Naive B cell (primary cell): ENCODE measurements around the gene TRIM68. TPM values are rescaled to one million over a fixed set of nuclear protein-coding genes. Genes with fewer than 3 reads are reported as not detected.

Experiments
- ATAC-seq, 2 donors: fragments of 150-1000 bp; cut with Tn5 transposase; 2 replicates each; pipeline ENCODE4 v1.10.0; 2021; ENCODE audit warnings: low read depth in 2 of 2, mild to moderate bottlenecking in 2 of 2, moderate library complexity in 2 of 2
- DNase-seq: peaks from one replicate; pipeline ENCODE4 v3.0.0; 2022
- H3K27ac Mint-ChIP-seq, 6 donors: one replicate each; pipeline ENCODE4 v1.8.0; 2020 to 2022; ENCODE audit warnings: mild to moderate bottlenecking in 6 of 6, mixed read lengths in 6 of 6, moderate library complexity in 5 of 6, inconsistent platforms in 2 of 6
- H3K27me3 Mint-ChIP-seq, 3 donors: one replicate each; pipeline ENCODE4 v1.8.0; 2021 to 2022; ENCODE audit warnings: mixed read lengths in 3 of 3, mild to moderate bottlenecking in 1 of 3
- H3K36me3 Mint-ChIP-seq, 2 donors: one replicate each; pipeline ENCODE4 v1.8.0; 2020 to 2022; ENCODE audit warnings: mixed read lengths in 2 of 2, inconsistent platforms in 1 of 2, mild to moderate bottlenecking in 1 of 2
- H3K4me1 Mint-ChIP-seq, 3 donors: one replicate each; pipeline ENCODE4 v1.8.0; 2020 to 2022; ENCODE audit warnings: mixed read lengths in 3 of 3, inconsistent platforms in 1 of 3, mild to moderate bottlenecking in 1 of 3, moderate library complexity in 1 of 3
- H3K4me3 Mint-ChIP-seq, 8 donors: one replicate each; pipeline ENCODE4 v1.8.0; 2020 to 2022; ENCODE audit warnings: mild to moderate bottlenecking in 8 of 8, mixed read lengths in 8 of 8, moderate library complexity in 8 of 8, inconsistent platforms in 2 of 8
- H3K9me3 Mint-ChIP-seq, 7 donors: one replicate each; pipeline ENCODE4 v1.8.0; 2020 to 2022; ENCODE audit warnings: mixed read lengths in 7 of 7, mild to moderate bottlenecking in 5 of 7, inconsistent platforms in 2 of 7, moderate library complexity in 1 of 7
- polyA plus RNA-seq, 6 donors: library from polyadenylated mRNA; unstranded; fragments of 300-500 nt; fragmentation: Illumina TruSeq; gene quantifications; one replicate each; pipeline ENCODE4 v1.2.3, GENCODE V29; 2021; ENCODE audit warnings: low read depth in 6 of 6

TRIM68 gene
- polyA plus RNA-seq: 10 to 100 TPM in 5 of 6 donors, 1 to 10 TPM in 1; 4.8 to 20.4 (median 11.4) TPM

- no peaks in the 10 kb centered on the region for H3K36me3 Mint-ChIP-seq
- ATAC-seq: peak; percentile 99 to 100
- peak within 1 kb of the TSS; percentile 90 to 99 (median 96) for H3K4me3 Mint-ChIP-seq
- H3K9me3 Mint-ChIP-seq: peaks cover 0 to 2% (median 0%) of the 10 kb centered on the region in 7 donors
- DNase-seq: peak; percentile 95
- peaks cover 28 to 43% (median 39%) of the 10 kb centered on the region in 3 donors for H3K4me1 Mint-ChIP-seq
- peak within 1 kb of the TSS; percentile 93 to 98 (median 96) for H3K27ac Mint-ChIP-seq
- no peaks in the 10 kb centered on the region for H3K27me3 Mint-ChIP-seq
These were observed at the start of gene TRIM68 for GRCh38 chr11:4607781-4608666. Gene TRIM68 (minus strand): TSS chr11:4608231. CDS start chr11:4605504, 2,727 bp downstream.

DNA sequence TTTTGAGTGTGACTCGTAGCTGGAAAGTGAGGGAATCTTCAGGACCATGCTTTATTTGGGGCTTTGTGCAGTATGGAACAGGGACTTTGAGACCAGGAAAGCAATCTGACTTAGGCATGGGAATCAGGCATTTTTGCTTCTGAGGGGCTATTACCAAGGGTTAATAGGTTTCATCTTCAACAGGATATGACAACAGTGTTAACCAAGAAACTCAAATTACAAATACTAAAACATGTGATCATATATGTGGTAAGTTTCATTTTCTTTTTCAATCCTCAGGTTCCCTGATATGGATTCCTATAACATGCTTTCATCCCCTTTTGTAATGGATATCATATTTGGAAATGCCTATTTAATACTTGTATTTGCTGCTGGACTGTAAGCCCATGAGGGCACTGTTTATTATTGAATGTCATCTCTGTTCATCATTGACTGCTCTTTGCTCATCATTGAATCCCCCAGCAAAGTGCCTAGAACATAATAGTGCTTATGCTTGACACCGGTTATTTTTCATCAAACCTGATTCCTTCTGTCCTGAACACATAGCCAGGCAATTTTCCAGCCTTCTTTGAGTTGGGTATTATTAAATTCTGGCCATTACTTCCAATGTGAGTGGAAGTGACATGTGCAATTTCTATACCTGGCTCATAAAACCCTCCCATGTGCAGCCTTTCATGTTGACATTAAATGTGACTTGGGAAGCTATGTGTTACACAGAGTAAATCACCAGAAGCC lies 46.8 kb upstream of the TRIM68 start:
- no peaks in the 10 kb centered on the region for H3K4me1 Mint-ChIP-seq
- peaks cover 0 to 7% (median 0%) of the 10 kb centered on the region in 7 donors for H3K9me3 Mint-ChIP-seq
- ATAC-seq (no peak), DNase-seq (no peak)
- H3K36me3 Mint-ChIP-seq: no peaks in the 10 kb centered on the region
- H3K4me3 Mint-ChIP-seq: no peak overlapping the region
- peaks cover 7 to 17% (median 12%) of the 10 kb centered on the region in 3 donors for H3K27me3 Mint-ChIP-seq
- no peak overlapping the region for H3K27ac Mint-ChIP-seq

- Mint-ChIP-seq H3K27me3 (peaks cover 10 to 35% (median 24%) of the 10 kb centered on the region in 3 donors), H3K4me3 (no peak overlapping the region), H3K9me3 (peaks cover 0 to 1% (median 0%) of the 10 kb centered on the region in 7 donors), H3K36me3 (no peaks in the 10 kb centered on the region), H3K27ac (no peak overlapping the region), H3K4me1 (no peaks in the 10 kb centered on the region)
- no peak for ATAC-seq
- DNase-seq: no peak
These were observed 39.7 kb upstream of the TRIM68 start for GRCh38 chr11:4647766-4648165.

DNA sequence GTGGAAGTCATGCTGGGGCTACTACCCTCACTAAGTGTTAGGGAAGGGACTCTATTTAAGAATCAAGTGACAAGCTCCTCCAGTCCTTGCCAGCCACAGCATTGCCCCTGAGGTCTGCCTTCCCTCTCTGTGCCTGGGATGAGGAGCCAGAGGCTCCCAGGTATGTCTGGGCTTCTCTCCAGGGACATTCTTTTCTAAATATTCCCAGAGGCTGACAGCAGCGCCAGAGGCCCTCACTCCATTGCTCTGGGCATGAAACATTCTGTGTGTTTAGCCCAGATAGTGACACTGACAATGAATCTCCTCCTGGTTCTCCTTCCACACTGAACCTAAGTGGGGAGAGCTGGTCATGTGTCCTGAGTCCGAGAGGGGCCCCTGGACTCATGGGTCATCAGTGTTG lies 37.9 kb upstream of the TRIM68 start:
- no peaks in the 10 kb centered on the region for H3K9me3 Mint-ChIP-seq
- no peak overlapping the region for H3K27ac Mint-ChIP-seq
- H3K36me3 Mint-ChIP-seq: no peaks in the 10 kb centered on the region
- ATAC-seq (no peak), DNase-seq (no peak)
- peaks cover 17 to 48% (median 26%) of the 10 kb centered on the region in 3 donors for H3K27me3 Mint-ChIP-seq
- H3K4me3 Mint-ChIP-seq: no peak overlapping the region
- H3K4me1 Mint-ChIP-seq: no peaks in the 10 kb centered on the region

- H3K27ac Mint-ChIP-seq: peak overlapping the region in 1 of 6 donors; percentile 11
- no peak overlapping the region for H3K4me3 Mint-ChIP-seq
- no peaks in the 10 kb centered on the region for H3K4me1 Mint-ChIP-seq
- peaks cover 21 to 55% (median 24%) of the 10 kb centered on the region in 3 donors for H3K27me3 Mint-ChIP-seq
- no peak for DNase-seq
- no peaks in the 10 kb centered on the region for H3K9me3 Mint-ChIP-seq
- H3K36me3 Mint-ChIP-seq: no peaks in the 10 kb centered on the region
- ATAC-seq: no peak
These were observed 36.2 kb upstream of the TRIM68 start for GRCh38 chr11:4644233-4644632.

DNA sequence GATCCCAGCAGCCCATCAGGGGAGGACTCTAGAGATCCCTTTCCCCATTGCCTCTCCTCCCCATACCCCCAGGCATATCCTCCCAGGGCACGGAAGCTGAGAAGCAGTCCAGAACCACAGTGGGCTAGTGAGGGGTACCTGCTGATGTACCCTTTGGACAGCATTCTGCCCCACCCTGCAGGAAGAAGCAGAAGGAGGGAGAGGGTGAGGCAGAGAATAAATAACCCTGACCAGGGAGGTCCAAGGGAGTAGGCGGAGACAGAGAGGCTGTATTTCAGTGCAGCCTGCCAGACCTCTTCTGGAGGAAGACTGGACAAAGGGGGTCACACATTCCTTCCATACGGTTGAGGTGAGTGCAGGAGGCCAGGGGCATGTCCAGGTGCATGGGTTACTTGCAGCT lies 35.7 kb upstream of the TRIM68 start, which contains the start of gene OR51E1:
Gene OR51E1 (plus strand): TSS at position 301 of the 400 bp plus-strand sequence. CDS start 8,545 bp downstream, outside the sequence.
- no peaks in the 10 kb centered on the region for H3K4me1 Mint-ChIP-seq
- no peak for DNase-seq
- H3K4me3 Mint-ChIP-seq: no peak within 1 kb of the TSS
- H3K9me3 Mint-ChIP-seq: no peaks in the 10 kb centered on the region
- peak within 1 kb of the TSS in 1 of 6 donors; percentile 11 for H3K27ac Mint-ChIP-seq
- ATAC-seq: no peak
- peaks cover 21 to 50% (median 24%) of the 10 kb centered on the region in 3 donors for H3K27me3 Mint-ChIP-seq
- no peaks in the 10 kb centered on the region for H3K36me3 Mint-ChIP-seq

GRCh38 chr11:4643076-4643475 lies 35.0 kb upstream of the TRIM68 start:
- Mint-ChIP-seq H3K9me3 (no peaks in the 10 kb centered on the region), H3K4me3 (no peak overlapping the region), H3K27me3 (peaks cover 20 to 50% (median 21%) of the 10 kb centered on the region in 3 donors), H3K4me1 (no peaks in the 10 kb centered on the region), H3K27ac (no peak overlapping the region), H3K36me3 (no peaks in the 10 kb centered on the region)
- no peak for ATAC-seq
- DNase-seq: no peak

DNA sequence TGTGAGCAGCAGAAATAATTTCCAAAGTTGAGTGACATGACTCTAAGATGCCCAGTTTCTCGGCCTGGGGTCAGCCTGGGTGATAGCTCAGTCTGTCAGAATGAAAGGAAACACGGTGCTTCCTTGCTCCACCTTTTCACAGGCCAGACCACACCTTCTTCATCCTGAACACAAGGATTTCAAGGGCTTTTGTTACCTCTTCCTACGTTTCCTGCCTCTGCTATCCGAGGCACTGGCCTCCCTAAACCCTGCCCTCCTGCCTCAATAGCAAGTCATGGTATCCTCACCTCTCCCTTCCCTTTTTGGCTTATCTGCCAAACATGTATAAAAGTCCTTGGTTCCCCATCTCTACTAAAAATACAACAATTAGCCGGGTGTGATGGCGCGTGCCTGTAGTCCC lies 34.0 kb upstream of the TRIM68 start:
- Mint-ChIP-seq H3K27ac (no peak overlapping the region), H3K27me3 (peaks cover 20 to 50% (median 21%) of the 10 kb centered on the region in 3 donors), H3K4me1 (no peaks in the 10 kb centered on the region), H3K9me3 (no peaks in the 10 kb centered on the region), H3K4me3 (no peak overlapping the region), H3K36me3 (no peaks in the 10 kb centered on the region)
- DNase-seq (no peak), ATAC-seq (no peak)

- no peaks in the 10 kb centered on the region for H3K9me3 Mint-ChIP-seq
- ATAC-seq: no peak
- no peak overlapping the region for H3K4me3 Mint-ChIP-seq
- peaks cover 20 to 50% (median 21%) of the 10 kb centered on the region in 3 donors for H3K27me3 Mint-ChIP-seq
- H3K27ac Mint-ChIP-seq: no peak overlapping the region
- DNase-seq: no peak
- H3K36me3 Mint-ChIP-seq: no peaks in the 10 kb centered on the region
- no peaks in the 10 kb centered on the region for H3K4me1 Mint-ChIP-seq
These were observed 33.5 kb upstream of the TRIM68 start for GRCh38 chr11:4641501-4641900.

DNA sequence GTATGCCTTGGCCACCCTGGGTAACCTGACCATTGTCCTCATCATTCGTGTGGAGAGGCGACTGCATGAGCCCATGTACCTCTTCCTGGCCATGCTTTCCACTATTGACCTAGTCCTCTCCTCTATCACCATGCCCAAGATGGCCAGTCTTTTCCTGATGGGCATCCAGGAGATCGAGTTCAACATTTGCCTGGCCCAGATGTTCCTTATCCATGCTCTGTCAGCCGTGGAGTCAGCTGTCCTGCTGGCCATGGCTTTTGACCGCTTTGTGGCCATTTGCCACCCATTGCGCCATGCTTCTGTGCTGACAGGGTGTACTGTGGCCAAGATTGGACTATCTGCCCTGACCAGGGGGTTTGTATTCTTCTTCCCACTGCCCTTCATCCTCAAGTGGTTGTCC lies 31.9 kb upstream of the TRIM68 start:
- no peaks in the 10 kb centered on the region for H3K4me1 Mint-ChIP-seq
- ATAC-seq (no peak), DNase-seq (no peak)
- no peaks in the 10 kb centered on the region for H3K9me3 Mint-ChIP-seq
- no peaks in the 10 kb centered on the region for H3K36me3 Mint-ChIP-seq
- no peak overlapping the region for H3K27ac Mint-ChIP-seq
- peaks cover 20 to 46% (median 21%) of the 10 kb centered on the region in 3 donors for H3K27me3 Mint-ChIP-seq
- no peak overlapping the region for H3K4me3 Mint-ChIP-seq

DNA sequence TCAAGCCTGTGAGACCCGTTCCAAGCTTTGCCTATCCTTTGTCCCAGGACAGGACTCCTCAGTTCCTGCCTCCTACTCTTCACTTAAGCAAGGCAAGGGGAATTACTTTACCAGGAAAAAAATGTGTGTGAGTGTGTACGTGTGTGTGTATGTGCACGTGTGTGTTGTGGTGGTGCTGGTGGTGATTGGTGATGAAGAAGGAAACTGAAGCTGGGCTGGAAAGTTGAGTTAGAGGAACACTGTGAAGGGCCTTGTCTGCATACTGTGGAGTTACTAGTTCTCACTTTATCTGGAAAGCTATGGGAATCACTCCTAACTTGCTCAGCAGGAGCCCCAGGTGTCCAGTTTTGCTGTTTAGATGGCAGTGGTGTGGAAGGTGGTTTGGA lies 29.6 kb upstream of the TRIM68 start:
- ATAC-seq (no peak), DNase-seq (no peak)
- Mint-ChIP-seq H3K27ac (no peak overlapping the region), H3K4me1 (no peaks in the 10 kb centered on the region), H3K4me3 (no peak overlapping the region), H3K27me3 (peaks cover 10 to 27% (median 21%) of the 10 kb centered on the region in 3 donors), H3K36me3 (no peaks in the 10 kb centered on the region), H3K9me3 (no peaks in the 10 kb centered on the region)

GRCh38 chr11:4636962-4637661 lies 29.1 kb upstream of the TRIM68 start, which contains the start of gene OR51D1:
Gene OR51D1 (plus strand): TSS chr11:4637477. CDS start chr11:4639791, 2,314 bp downstream.
- DNase-seq (peak; percentile 49), ATAC-seq (peak; percentile 66 to 80)
- Mint-ChIP-seq H3K36me3 (no peaks in the 10 kb centered on the region), H3K4me3 (no peak within 1 kb of the TSS), H3K27ac (no peak within 1 kb of the TSS), H3K9me3 (peaks cover 0 to 3% (median 0%) of the 10 kb centered on the region in 7 donors), H3K27me3 (peaks cover 10 to 23% (median 21%) of the 10 kb centered on the region in 3 donors), H3K4me1 (no peaks in the 10 kb centered on the region)

- ATAC-seq: no peak
- Mint-ChIP-seq H3K9me3 (peaks cover 0 to 11% (median 0%) of the 10 kb centered on the region in 7 donors), H3K4me1 (no peaks in the 10 kb centered on the region), H3K36me3 (no peaks in the 10 kb centered on the region), H3K27ac (no peak overlapping the region), H3K4me3 (no peak overlapping the region), H3K27me3 (peaks cover 12 to 24% (median 12%) of the 10 kb centered on the region in 3 donors)
- no peak for DNase-seq
These were observed 28.1 kb upstream of the TRIM68 start for GRCh38 chr11:4636136-4636535.
